Measurements from ENCODE around the gene SPEN. TPM values are rescaled to one million over a fixed set of nuclear protein-coding genes. Genes with fewer than 3 reads are reported as not detected.

The SPEN gene
- total RNA-seq, 1 experiment from 2014 or later: 44.2 TPM

DNA sequence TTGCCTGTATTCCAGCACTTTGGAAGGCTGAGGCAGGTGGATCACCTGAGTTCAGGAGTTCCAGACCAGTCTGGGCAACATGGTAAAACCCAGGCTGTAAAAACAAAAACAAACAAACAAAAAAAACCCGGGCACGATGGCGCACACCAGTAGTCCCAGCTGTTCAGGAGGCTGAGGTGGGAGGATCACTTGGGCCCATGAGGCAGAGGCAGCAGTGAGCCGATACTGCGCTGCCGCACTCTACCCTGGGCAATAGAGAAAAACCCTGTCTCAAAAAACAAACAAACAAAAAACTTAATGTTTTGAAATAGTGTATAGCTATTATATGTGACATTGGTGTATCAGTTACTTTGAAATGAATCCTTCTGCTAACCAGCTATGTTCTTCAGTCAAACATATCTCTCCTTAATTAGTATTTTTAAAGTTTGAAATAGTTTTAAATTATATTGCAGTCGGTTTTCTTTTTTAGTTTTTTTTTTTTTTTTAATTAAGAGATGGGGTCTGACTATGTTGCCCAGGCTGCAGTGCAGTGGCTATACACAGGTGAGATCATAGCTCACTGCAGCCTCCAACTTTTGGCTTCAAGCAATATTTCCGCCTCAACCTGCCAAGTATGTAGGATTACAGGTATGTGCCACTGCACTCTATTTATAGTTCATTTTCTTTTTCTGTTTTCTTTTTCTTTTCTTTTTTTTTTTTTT lies 11.3 kb downstream of the SPEN start:
- H3K27me3 Mint-ChIP-seq (ENCODE audit: insufficient read depth, unreplicated experiment): no peaks in the 10 kb centered on the region
- intact Hi-C loops (cut with micrococcal nuclease): no loop called here
- ChIA-PET CTCF (interaction anchor here (0.6 kb wide), 1 partner anchor 29 kb away, joined by 3 read pairs; no protein-coding TSS in a partner anchor), POLR2A (interaction anchor here (1.0 to 2.1 kb wide), 3 partner anchors 10 to 12 kb away, joined by 3 to 9 read pairs (median 5); partner anchors contain the start of gene SPEN)
- no peak overlapping the region for H3K4me3 Mint-ChIP-seq (ENCODE audit: unreplicated experiment)
- TF ChIP-seq CTCF (IDR thresholded peaks at IDR 0.05; ENCODE audit: unreplicated experiment): no peak
- no TSS peak for BruUV-seq (replicated peaks)
- DNase-seq (ENCODE audit: unreplicated experiment): no peak
- H3K36me3 Mint-ChIP-seq (ENCODE audit: insufficient read depth, unreplicated experiment): peaks cover 4% of the 10 kb centered on the region
- H3K27ac Mint-ChIP-seq (ENCODE audit: low read depth, unreplicated experiment): no peak overlapping the region
- peaks cover 6% of the 10 kb centered on the region for H3K4me1 Mint-ChIP-seq (ENCODE audit: insufficient read depth, unreplicated experiment)
- H3K9me3 Mint-ChIP-seq (ENCODE audit: unreplicated experiment): no peaks in the 10 kb centered on the region

DNA sequence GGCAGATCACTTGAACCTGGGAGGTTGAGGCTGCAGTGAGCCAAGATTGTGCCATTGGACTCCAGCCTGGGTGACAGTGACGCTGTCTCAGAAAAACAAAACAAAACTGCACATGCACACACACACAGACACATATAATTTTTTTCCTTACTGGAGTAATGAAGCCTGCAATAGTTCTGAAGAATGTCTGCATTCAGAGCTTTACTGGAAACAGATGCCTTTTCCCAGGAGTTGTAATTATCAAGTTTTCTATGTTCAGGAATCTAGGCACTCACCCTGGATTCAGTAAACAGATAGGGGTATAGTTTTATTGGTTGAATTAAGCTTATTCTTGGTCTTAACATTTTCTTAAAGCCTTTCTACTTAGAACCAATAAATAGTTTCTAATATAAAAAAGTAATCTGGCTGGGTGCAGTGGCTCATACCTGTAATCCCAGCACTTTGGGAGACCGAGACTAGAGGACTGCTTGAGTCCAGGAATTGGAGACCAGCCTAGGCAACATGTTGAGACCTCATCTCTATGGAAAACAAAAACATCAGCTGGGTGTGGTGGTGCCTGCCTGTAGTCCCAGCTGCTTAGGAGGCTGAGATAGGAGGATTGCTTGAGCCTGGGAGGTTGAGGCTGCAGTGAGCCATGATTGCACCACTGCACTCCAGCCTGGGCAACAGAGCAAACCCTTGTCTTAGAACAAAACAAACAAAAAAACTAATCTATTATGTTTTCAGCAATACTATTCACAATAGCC lies 15.8 kb downstream of the SPEN start:
- BruUV-seq (replicated peaks): no TSS peak
- Mint-ChIP-seq H3K27me3 (ENCODE audit: insufficient read depth, unreplicated experiment) (no peaks in the 10 kb centered on the region), H3K27ac (ENCODE audit: low read depth, unreplicated experiment) (no peak overlapping the region), H3K4me1 (ENCODE audit: insufficient read depth, unreplicated experiment) (peaks cover 15% of the 10 kb centered on the region), H3K36me3 (ENCODE audit: insufficient read depth, unreplicated experiment) (peaks cover 12% of the 10 kb centered on the region), H3K4me3 (ENCODE audit: unreplicated experiment) (no peak overlapping the region), H3K9me3 (ENCODE audit: unreplicated experiment) (no peaks in the 10 kb centered on the region)
- ChIA-PET CTCF (interaction anchor here (0.6 to 1.2 kb wide), 5 partner anchors 15 to 146 kb away, joined by 3 read pairs; no protein-coding TSS in a partner anchor), POLR2A (interaction anchor here (0.6 to 4.1 kb wide), 3 partner anchors 9 to 14 kb away, joined by 3 to 28 read pairs (median 4); partner anchors contain the start of gene SPEN)
- intact Hi-C loops (cut with micrococcal nuclease): no loop called here
- no peak for DNase-seq (ENCODE audit: unreplicated experiment)
- no peak for TF ChIP-seq CTCF (IDR thresholded peaks at IDR 0.05; ENCODE audit: unreplicated experiment)

- Mint-ChIP-seq H3K27me3 (ENCODE audit: insufficient read depth, unreplicated experiment) (no peaks in the 10 kb centered on the region), H3K9me3 (ENCODE audit: unreplicated experiment) (no peaks in the 10 kb centered on the region), H3K36me3 (ENCODE audit: insufficient read depth, unreplicated experiment) (peaks cover 9% of the 10 kb centered on the region), H3K4me3 (ENCODE audit: unreplicated experiment) (no peak overlapping the region), H3K27ac (ENCODE audit: low read depth, unreplicated experiment) (peak overlapping the region; percentile 73), H3K4me1 (ENCODE audit: insufficient read depth, unreplicated experiment) (peaks cover 21% of the 10 kb centered on the region)
- CTCF ChIA-PET: interaction anchor here (1.1 to 1.4 kb wide), 2 partner anchors 11 to 15 kb away, joined by 6 to 7 read pairs; no protein-coding TSS in a partner anchor
- DNase-seq (ENCODE audit: unreplicated experiment): no peak
- intact Hi-C loops (cut with micrococcal nuclease): no loop called here
- no TSS peak for BruUV-seq (replicated peaks)
- POLR2A ChIA-PET: interaction anchor here (1.1 to 3.8 kb wide), 7 partner anchors 10 to 59 kb away, joined by 3 to 31 read pairs (median 3); partner anchors contain the start of gene SPEN
- TF ChIP-seq CTCF (IDR thresholded peaks at IDR 0.05; ENCODE audit: unreplicated experiment): no peak
These were observed 19.3 kb downstream of the SPEN start for GRCh38 chr1:15866721-15867201.

DNA sequence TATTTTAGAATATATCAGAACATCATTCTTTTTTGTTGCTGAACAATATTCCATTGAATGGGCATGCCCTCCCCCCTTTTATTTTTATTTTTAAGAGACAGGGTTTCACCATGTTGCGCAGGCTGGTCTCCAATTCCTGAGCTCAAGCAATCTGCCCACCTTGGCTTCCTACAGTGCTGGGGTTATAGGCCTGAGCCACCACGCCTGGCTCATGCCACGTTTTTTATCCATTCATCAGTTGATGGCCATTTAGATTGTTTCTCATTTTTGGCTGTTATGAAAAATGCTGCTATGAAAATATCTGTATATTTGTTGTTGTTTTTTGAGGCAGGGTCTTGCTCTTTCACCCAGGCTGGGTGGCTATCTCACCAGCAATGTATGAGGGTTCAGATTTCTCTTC lies 19.8 kb downstream of the SPEN start:
- no peaks in the 10 kb centered on the region for H3K27me3 Mint-ChIP-seq (ENCODE audit: insufficient read depth, unreplicated experiment)

More for the DNA sequence above, 19.8 kb downstream of the SPEN start:
- H3K27ac Mint-ChIP-seq (ENCODE audit: low read depth, unreplicated experiment): peak overlapping the region; percentile 73
- no peaks in the 10 kb centered on the region for H3K9me3 Mint-ChIP-seq (ENCODE audit: unreplicated experiment)
- DNase-seq (ENCODE audit: unreplicated experiment): no peak
- BruUV-seq (replicated peaks): no TSS peak
- intact Hi-C loops (cut with micrococcal nuclease): no loop called here
- TF ChIP-seq CTCF (IDR thresholded peaks at IDR 0.05; ENCODE audit: unreplicated experiment): no peak
- ChIA-PET CTCF (interaction anchor here (0.6 to 0.7 kb wide), 3 partner anchors 75 to 489 kb away, joined by 3 read pairs; no protein-coding TSS in a partner anchor), POLR2A (interaction anchor here (0.9 to 3.8 kb wide), 3 partner anchors 15 to 33 kb away, joined by 3 to 31 read pairs (median 8); no protein-coding TSS in a partner anchor)
- peaks cover 21% of the 10 kb centered on the region for H3K4me1 Mint-ChIP-seq (ENCODE audit: insufficient read depth, unreplicated experiment)
- H3K36me3 Mint-ChIP-seq (ENCODE audit: insufficient read depth, unreplicated experiment): peaks cover 13% of the 10 kb centered on the region
- no peak overlapping the region for H3K4me3 Mint-ChIP-seq (ENCODE audit: unreplicated experiment)

Data from MCF 10A (cell line).